GM18909 (cell line): ENCODE measurements around the gene LAMC3.

Experiments
- ATAC-seq: cut with Tn5 transposase; IDR thresholded peaks from one replicate; pipeline ENCODE4 v1.9.1; 2021; ENCODE audit warnings: mild to moderate bottlenecking; ENCODE audit not compliant: unreplicated experiment, poor library complexity

LAMC3 gene

GRCh38 chr9:130975932-130976841 lies 32.8 kb upstream of the LAMC3 start:
- ATAC-seq, result no peak

GRCh38 chr9:130977811-130978221 lies 31.2 kb upstream of the LAMC3 start:
- no peak for ATAC-seq

DNA sequence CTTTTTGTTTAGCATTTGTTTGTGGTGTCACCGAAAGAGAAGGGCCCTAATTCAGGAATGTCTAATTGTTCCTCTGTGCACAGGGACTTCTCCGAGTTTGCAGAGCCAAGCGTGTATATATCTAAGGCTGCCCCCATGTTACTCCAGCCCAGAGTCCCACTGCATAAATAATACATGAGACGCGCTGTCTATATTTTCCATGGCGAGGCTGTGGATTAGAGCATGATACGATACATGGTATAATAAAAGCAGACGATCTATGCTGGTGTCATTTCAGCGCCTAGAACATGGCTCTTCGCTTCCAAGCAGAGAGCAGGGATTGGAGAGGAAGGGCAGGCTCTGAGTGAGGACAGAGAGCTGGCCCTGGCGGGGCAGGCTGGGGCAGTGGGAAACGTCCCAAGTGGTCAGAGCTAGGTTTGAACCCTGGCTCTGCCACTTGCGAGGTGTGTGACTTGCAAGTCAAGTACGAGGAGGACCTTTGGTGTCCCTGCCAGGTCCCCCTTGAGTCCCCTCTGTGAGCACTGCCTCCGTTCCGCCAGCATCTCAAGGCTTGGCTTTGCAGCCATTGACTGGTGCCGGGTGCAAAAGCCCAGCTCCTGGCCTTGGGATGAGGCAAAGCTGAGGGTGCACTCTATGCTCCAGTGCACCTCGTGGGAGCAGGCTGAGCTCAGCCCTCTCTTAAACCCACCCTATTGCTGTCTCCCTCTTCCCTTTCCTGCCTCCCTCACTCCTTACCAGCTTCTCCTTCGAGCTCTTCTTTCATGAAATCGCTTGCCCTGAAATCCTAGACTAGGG lies 29.2 kb upstream of the LAMC3 start:
- no peak for ATAC-seq

- ATAC-seq, result no peak
Observed at GRCh38 chr9:130980526-130980925, 28.4 kb upstream of the LAMC3 start.

- no peak for ATAC-seq
Observed at GRCh38 chr9:130981002-130981755, 27.8 kb upstream of the LAMC3 start.

- no peak for ATAC-seq
Observed at GRCh38 chr9:130981756-130982137, 27.2 kb upstream of the LAMC3 start.

DNA sequence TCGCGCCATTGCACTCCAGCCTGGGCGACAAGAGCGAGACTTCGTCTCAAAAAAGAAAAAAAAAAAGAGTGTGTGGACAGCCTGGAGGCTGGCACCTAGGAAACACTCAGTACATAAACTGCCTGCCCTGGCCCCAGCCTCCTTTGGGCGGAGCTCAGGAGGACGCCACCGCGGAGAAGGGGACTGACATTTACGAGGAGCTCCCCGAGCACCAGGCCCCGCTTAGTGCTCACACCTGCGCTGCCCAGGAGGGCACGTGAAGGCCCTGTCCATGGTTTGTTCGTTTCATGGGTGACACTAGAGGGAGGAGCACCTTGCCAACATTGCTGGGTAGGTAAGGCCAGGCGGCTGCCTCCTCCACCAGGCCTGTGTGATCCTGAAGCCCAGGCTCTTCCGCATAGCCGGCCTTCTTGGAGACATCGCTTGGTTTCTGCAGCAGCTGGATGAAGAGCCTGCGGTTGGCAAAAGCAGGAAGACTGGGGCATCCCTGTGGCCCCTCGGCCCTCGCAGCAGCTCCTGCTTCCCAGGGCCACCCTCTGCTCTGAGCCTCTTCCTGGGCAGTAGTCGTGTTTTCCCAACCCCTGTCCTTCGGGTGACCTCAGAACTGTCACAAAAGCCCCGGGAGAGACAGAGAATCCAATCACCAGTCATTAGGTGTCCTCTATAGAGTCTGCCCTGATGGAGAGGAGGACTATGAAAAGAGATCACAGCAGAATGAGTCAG lies 26.2 kb upstream of the LAMC3 start:
- ATAC-seq, result no peak

GRCh38 chr9:130983359-130983670 lies 25.7 kb upstream of the LAMC3 start:
- ATAC-seq, result no peak

DNA sequence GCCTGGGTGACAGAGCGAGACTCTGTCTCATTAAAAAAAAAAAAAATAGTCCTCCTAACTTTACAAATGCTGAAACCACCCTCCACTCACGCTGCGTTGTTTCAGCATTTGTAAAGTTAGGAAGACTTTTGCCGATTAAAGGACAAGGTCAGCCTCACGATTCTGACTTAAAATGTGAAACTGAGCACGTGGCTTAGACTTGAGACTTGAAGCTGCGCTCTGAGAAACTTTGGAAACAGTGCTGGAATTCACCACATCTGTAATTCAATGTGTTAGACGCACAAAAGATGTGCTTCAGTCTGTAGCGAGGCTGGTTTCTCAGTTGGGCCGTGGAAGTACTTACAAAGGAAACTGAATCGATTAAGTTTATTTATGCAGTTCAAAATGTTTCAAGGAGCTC lies 25.0 kb upstream of the LAMC3 start:
- ATAC-seq, result no peak

GRCh38 chr9:130984521-130984920 lies 24.5 kb upstream of the LAMC3 start:
- ATAC-seq, result no peak

DNA sequence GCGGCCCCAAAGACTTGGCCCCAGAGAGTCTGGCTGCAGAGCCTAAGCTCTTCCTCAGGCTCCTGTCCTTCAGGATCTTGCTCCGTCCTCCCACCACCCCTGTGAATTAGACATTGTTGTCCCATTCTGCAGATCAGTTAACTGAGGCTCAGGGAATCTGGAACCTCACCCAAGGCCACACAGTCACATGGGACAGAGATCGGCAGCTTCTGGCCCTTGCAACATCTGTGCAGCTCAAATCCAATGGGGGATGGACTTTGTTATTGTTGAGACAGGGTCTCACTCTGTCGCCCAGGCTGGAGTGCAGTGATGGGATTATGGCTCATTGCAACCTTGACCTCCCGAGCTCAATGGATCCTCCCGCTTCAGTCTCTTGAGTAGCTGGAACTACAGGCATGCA lies 23.9 kb upstream of the LAMC3 start:
- ATAC-seq, result no peak

- ATAC-seq, result no peak
Observed at GRCh38 chr9:130985606-130986162, 23.3 kb upstream of the LAMC3 start.

DNA sequence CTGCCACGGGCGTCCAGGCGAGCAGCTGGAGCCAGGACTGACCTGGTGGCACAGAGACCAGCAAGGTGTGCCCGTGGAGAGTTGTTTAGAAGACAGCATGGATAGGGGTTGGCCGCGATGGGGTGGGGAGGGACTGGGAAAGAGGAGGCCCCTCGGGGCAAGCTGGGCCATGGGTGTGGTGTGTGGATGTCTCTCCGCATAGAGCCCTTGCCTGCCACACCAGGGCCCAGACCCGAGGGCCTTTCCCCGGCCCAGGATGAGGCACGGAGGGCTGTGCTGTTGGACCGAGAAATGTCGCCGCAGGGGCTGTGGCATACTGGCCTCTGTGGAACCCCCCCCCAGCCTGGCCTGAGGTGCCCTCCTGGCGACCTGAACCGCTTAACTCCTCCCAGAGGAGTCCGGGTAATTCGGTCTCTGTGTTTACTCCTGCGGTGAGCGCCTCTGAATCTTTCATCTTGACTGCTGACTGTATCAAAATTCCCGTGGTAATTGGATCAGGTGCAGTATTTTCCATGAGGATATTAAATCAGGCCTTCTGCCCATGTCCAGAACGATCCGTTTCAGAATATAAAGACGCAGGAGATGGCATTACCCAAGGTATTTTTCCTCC lies 22.5 kb upstream of the LAMC3 start:
- ATAC-seq, result no peak

DNA sequence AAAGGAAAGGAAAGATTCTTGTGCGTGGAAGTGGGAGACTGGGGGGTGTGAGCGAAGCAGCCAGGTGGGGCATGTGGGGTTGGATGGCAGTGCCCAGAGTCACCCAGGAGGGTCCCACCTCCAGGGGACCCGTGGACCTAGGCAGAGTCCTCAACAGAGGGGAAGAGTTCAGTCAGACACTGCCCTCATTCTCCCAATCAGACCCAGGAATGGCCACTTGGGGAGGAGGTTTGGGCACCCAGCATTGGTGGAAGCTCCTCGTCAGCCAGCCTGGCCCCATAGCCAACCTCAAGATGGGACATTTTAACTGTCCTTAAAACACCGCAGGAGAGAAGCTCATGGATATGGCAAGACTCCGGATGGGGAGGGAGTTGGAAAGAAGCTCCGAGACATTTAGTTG lies 21.9 kb upstream of the LAMC3 start:
- no peak for ATAC-seq

DNA sequence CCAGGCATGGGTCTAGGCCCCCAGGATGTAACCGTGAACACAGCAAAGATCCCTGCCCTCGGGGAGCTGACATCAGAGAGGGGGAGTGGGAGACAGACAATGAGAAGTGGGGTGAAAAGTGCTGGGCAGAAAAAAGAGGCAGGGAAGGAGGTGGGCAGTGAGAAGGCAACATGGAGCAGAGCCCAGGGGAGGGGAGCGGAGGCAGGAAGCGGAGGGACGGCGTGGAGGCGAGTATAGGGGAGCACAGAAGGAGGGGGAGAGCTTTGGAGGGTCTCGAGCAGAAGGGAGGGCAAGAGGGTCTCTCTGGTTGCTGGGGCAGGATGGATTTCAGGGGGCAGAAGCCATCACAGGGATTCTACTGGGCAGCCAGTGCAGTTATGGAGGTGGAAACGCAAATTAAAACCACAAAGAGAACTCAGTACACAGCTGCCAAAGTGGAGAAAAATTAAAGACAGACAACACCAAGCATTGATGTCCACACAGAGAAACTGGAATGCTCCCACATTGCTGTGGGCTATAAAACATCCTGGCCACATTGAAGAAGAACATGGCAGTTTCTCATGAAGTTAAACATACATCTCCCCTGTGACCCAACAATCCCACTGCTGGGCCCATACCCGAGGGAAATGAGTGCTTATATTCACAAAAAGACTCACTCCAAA lies 21.1 kb upstream of the LAMC3 start:
- ATAC-seq, result no peak

- no peak for ATAC-seq
Observed at GRCh38 chr9:130988400-130988747, 20.6 kb upstream of the LAMC3 start.

DNA sequence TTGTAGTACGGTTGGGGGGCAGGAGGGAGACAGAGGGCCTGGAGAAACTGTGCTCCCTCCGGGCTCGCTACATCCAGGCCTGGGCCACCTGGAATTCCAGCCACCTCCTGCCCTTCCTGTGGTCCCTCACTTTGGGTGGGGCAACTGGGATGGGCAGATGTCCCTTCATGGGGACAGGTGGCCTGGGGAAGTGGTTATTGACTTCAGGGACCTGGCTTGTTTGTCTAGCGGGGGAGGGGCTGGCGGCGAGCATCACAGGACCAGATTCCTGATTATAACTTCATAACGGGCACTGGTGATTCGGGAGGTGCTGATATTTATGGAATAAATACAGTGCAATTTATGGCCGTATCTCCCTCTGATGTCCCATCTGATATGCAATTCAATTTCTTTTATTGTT lies 20.1 kb upstream of the LAMC3 start:
- no peak for ATAC-seq

- no peak for ATAC-seq
Observed at GRCh38 chr9:130989391-130989790, 19.6 kb upstream of the LAMC3 start.

DNA sequence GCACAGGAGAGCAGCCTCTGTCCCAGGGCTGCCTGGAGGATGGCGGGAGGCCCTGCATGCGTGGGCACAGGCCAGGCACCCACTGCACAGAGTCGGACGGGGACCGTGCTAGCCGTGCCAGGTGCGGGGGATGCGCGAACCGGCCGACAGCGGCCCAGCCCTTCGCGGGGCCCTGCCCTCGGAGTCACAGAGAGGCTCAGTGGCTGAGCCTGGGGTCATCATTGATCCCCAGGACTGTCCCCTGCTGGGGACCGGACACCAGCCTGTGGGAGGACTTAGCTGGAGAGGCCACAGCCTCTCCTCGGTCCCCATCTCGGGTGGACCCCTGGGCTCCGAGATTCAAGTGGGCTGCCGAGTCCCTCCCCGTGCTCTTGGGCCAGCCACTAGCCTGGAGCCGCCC lies 19.1 kb upstream of the LAMC3 start:
- no peak for ATAC-seq
